HG03175 (cell line): ENCODE results near the gene SLC25A11.

Source experiments
- ATAC-seq: cut with Tn5 transposase; IDR thresholded peaks from one replicate; pipeline ENCODE4 v1.9.1; 2021; ENCODE audit warnings: mild to moderate bottlenecking, moderate library complexity; ENCODE audit not compliant: unreplicated experiment

Gene SLC25A11

GRCh38 chr17:4966844-4967538 lies 27.1 kb upstream of the SLC25A11 start:
- peak; percentile 84 for ATAC-seq

DNA sequence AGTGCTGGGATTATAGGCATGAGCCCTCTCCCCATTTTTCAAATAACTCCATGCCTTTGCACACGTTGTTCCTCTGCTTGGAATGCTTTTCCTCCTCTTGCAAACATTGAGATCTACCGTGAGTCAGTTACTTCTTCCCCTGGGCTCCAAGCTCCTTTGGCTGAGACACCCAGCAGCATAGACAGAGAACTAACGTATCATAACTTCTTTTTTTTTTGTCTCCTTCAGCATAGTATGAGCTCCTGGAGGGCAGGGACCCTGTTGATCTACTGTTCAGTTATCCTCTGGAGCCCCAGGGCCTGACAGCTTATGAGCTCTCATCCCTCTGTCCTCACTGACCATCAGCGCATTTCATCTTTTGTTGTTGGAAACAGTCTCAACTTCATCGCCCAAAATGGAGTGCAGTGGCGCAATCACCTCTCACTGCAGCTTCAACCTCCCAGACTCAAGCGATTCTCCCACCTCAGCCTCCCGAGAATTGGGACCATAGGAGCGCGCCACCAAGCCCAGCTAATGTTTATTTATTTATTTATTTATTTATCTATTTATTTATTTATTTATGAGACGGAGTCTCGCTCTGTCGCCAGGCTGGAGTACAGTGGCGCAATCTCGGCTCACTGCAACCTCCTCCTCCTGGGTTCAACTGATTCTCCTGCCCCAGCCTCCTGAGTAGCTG lies 25.6 kb upstream of the SLC25A11 start:
- no peak for ATAC-seq

DNA sequence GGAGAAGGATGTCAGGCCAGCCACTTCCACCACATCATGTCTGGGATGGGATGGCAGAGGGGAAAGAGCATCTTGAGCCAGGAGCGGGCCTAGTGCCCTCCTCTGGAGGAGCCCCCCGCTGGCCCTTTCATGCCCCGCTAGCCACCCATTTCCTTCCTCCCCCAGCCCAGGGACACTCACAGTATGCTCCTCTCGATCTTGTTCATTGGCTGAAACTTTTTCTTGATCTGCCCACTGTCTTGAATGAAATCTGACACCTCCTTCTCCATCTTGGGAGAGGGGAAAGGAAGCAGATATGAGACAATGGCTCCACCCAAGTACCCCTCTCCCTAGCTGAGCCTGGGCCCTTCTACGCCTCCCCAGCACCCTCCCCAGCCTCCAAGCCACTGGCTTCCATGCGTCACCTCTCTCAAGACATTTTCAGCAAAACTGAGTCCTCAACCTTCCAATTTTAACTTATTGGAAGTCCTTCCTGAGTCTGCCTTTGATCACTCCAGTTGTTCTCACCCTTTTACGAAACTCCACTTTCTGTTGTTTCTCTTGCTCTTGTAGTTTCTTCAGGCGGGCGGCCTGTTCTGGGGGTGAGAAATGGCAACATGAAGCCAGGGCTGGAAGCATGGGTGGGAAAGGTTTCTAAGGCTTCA lies 20.6 kb upstream of the SLC25A11 start:
- ATAC-seq, result no peak

- no peak for ATAC-seq
Measured at GRCh38 chr17:4959261-4959965, 19.6 kb upstream of the SLC25A11 start.

GRCh38 chr17:4958102-4958501 lies 18.3 kb upstream of the SLC25A11 start:
- no peak for ATAC-seq

GRCh38 chr17:4956493-4957061 lies 16.7 kb upstream of the SLC25A11 start:
- ATAC-seq, result no peak

GRCh38 chr17:4955091-4955490 lies 15.2 kb upstream of the SLC25A11 start:
- ATAC-seq, result no peak

DNA sequence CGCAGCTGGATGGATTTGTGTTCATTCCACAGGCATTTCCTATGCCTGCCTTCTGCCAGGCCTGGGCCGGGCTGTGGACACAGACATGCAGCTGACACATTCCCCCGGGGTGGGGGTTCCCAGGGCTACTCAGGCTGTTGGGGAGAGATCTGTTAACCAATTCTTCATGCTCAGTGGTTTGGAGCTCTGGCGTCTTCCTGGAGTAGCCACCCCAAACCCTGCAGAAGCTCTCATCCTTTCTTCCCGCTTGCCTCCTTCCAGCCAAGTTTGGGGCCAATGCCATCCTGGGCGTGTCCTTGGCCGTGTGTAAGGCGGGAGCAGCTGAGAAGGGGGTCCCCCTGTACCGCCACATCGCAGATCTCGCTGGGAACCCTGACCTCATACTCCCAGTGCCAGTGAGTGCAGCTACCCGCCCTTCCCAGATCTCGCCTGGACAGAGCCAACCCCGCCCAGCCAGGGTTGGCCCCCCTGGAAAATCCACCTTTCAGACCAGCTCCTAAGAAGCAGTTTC lies 13.7 kb upstream of the SLC25A11 start:
- no peak for ATAC-seq

GRCh38 chr17:4951486-4951885 lies 11.6 kb upstream of the SLC25A11 start:
- ATAC-seq, result no peak

GRCh38 chr17:4950746-4951204 lies 10.9 kb upstream of the SLC25A11 start, which contains the start of gene ENO3:
ENO3 (plus strand) TSS chr17:4951119; CDS start chr17:4951830, 711 bp downstream.
- no peak for ATAC-seq

GRCh38 chr17:4950075-4950745 lies 10.4 kb upstream of the SLC25A11 start:
- peak; percentile 2 for ATAC-seq

DNA sequence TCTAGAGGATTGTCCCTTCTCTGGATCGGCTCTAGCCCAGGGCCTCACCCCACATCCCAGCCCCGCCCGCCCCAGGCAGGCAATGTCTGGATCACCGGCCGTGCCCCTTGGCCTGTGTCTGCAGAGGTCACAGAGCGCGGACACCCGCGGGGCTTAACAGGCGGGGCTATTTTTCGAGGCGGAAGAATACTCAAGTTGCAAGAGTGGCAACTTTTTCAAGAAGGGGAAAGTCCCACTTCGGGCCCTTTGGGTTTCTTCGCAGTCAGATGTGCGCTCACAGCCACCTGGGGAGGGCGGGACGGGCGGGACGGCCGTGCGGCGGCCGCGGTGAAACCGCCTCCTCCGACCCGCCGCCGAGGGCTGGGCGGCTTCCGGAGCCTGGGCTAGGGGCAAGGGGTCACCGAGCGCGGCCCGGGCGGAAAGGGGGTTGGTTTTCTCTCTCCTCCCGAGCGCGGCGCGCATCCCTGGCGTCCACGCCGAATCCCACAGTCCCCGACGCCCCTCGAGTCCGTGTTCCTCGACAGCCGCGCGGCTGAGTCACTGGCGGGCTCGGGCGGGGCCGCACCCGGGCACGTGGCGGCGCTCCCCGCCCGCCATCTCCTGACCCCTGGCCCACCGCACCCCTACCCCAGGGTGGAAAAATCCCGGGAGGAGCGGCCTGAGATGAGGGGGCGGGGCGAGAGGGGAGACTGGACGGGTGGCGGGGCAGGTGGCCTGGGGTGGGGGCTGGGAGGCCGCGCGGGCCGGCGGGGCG lies 9.7 kb upstream of the SLC25A11 start:
- peak; percentile 29 for ATAC-seq

GRCh38 chr17:4948931-4949320 lies 9.1 kb upstream of the SLC25A11 start:
- peak; percentile 39 for ATAC-seq

DNA sequence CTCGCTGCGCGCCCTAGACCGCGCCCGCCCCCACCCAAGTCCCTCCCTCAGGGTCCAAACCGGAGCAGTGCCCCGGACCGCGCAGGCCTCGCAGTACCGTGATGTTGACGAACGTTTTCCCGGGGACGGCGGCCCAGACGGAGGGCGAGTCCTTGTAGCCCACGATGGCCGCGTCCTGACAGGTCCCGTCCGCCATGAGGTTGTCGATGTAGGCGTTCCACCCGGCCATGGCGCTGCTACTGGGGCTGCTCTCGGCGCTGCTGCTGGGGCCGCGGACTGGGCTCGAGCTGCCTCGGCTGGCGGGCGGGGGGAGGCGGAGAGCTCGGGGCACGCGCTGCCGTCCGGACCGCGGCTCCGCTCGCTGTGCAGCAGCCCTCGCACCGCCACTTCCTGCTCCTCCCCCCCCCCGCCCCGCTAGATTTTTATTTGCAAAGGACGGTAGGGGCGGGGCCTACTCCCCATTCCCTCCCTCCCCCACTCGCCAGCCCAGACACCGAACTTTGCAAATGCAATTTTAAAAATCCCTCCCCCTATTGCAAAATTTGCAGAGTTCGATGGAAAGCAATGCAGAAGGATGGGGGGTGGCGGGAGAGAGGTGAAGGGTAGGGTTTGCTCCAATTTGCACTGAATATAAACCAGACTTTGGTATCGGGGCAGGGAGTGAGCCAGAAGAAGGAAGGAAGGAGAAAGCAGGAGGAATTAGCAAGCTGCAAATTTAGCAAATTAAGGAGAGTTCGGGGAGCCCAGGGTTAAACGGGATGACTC lies 8.5 kb upstream of the SLC25A11 start, which contains the start of gene PFN1:
TSS of gene PFN1 (minus strand) at position 365 of the 765 bp plus-strand sequence. CDS start at position 229, 136 bp downstream.
- no peak for ATAC-seq

DNA sequence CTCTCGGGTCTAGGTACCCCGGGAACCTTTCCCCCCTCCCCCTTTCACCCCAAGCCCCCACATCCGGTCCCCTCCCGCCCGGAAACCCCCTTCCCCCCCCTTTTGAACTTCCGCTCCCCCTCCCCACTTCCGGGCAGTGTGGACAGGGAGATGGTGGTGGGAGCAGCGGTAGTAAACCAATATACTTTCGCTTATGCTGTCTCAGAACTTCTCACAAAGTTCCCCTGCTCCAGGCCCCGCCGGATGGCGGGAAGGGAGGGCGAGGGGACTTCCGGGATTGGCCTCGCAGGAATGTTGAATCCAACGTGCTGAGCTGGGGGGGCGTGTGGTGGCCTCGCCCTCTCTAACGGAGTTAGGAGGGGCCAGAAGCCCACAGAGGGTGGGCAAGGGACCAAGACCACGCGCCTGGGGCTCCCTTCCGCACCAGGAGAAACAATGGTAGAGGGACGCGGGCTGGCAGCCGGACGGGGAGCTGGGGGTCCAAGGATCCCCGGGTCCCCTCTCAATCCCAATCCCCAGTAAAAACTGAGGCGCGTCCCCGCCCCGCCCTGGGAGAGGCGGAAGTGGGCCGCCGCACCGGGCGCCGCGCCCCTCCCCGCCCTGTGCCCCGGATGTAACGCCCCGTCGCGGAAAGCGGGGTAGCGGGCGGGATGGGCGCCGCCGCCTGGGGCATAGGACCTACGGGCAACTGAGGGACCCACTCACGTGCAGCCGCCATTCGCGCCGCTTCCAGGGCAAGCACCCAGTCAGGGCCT lies 7.7 kb upstream of the SLC25A11 start:
- no peak for ATAC-seq

DNA sequence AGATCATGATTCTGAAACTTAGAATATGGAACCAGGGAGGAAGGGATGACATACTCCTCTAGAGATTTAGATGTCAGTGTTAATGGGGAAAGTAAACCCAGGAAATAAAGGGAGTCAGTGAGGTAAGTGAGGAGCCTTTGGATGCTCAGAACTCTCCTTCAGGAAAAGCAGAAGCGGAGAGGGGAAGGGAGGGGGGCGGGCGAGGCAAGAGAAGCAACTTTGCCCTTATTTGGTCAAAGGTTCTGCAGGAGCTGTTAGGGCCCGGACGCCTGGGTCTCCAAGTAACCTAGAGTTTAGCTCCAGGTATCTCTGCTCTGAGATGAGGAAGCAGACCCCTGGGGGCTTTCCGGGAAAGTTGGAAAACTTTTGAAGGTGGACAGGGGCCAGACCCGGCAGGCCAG lies 7.2 kb upstream of the SLC25A11 start:
- no peak for ATAC-seq

- ATAC-seq, result no peak
Measured at GRCh38 chr17:4946312-4946976, 6.6 kb upstream of the SLC25A11 start.
